ENCODE measurements around the gene GATAD2A.

GATAD2A gene

GRCh38 chr19:19537075-19538048, 131.9 kb downstream of the GATAD2A start:
- no peak for TF ChIP-seq CTCF (IDR thresholded peaks at IDR 0.05)
- no peaks in the 10 kb centered on the region for H3K9me3 ChIP-seq (ENCODE audit: control insufficient read depth, low read length)
- H3K4me1 ChIP-seq: peaks cover 3% of the 10 kb centered on the region
- no peak overlapping the region for H3K27ac ChIP-seq
- no peak overlapping the region for H3K4me3 ChIP-seq (ENCODE audit: low read depth, low read length)
- H3K79me2 ChIP-seq: no peaks in the 10 kb centered on the region
- peak overlapping the region; percentile 29 for H2AFZ ChIP-seq
- H3K9ac ChIP-seq: no peak overlapping the region
- peak overlapping the region; percentile 42 for H3K4me2 ChIP-seq (ENCODE audit: low read length)
- H3K27me3 ChIP-seq (ENCODE audit: control insufficient read depth, insufficient read depth, low read length): peaks cover 3% of the 10 kb centered on the region
- no peaks in the 10 kb centered on the region for H3K36me3 ChIP-seq (ENCODE audit: control insufficient read depth, insufficient read depth, low read length)

GRCh38 chr19:19538061-19538784, 132.7 kb downstream of the GATAD2A start, which contains the start of gene CILP2:
Gene CILP2 (plus strand): TSS chr19:19538265. CDS start chr19:19538350, 85 bp downstream.
- Histone ChIP-seq H3K4me3 (ENCODE audit: low read depth, low read length) (peak within 1 kb of the TSS; percentile 17), H3K9me3 (ENCODE audit: control insufficient read depth, low read length) (no peaks in the 10 kb centered on the region), H3K4me2 (ENCODE audit: low read length) (peak within 1 kb of the TSS; percentile 42), H3K9ac (no peak within 1 kb of the TSS), H3K79me2 (no peaks in the 10 kb centered on the region), H3K36me3 (ENCODE audit: control insufficient read depth, insufficient read depth, low read length) (no peaks in the 10 kb centered on the region), H3K27ac (no peak within 1 kb of the TSS), H2AFZ (peak within 1 kb of the TSS; percentile 57), H3K27me3 (ENCODE audit: control insufficient read depth, insufficient read depth, low read length) (peaks cover 3% of the 10 kb centered on the region), H3K4me1 (peaks cover 3% of the 10 kb centered on the region)
- no peak for TF ChIP-seq CTCF (IDR thresholded peaks at IDR 0.05)

GRCh38 chr19:19538785-19539166, 133.3 kb downstream of the GATAD2A start:
- Histone ChIP-seq H3K79me2 (no peaks in the 10 kb centered on the region), H3K36me3 (ENCODE audit: control insufficient read depth, insufficient read depth, low read length) (no peaks in the 10 kb centered on the region), H3K27me3 (ENCODE audit: control insufficient read depth, insufficient read depth, low read length) (peaks cover 3% of the 10 kb centered on the region), H3K9me3 (ENCODE audit: control insufficient read depth, low read length) (no peaks in the 10 kb centered on the region), H3K9ac (no peak overlapping the region), H3K27ac (no peak overlapping the region), H3K4me2 (ENCODE audit: low read length) (no peak overlapping the region), H2AFZ (no peak overlapping the region), H3K4me3 (ENCODE audit: low read depth, low read length) (no peak overlapping the region), H3K4me1 (peaks cover 3% of the 10 kb centered on the region)
- no peak for TF ChIP-seq CTCF (IDR thresholded peaks at IDR 0.05)

GRCh38 chr19:19539698-19540063, 134.2 kb downstream of the GATAD2A start:
- H3K9ac ChIP-seq: no peak overlapping the region
- H2AFZ ChIP-seq: no peak overlapping the region
- TF ChIP-seq CTCF (IDR thresholded peaks at IDR 0.05): no peak
- no peaks in the 10 kb centered on the region for H3K9me3 ChIP-seq (ENCODE audit: control insufficient read depth, low read length)
- H3K79me2 ChIP-seq: no peaks in the 10 kb centered on the region
- H3K36me3 ChIP-seq (ENCODE audit: control insufficient read depth, insufficient read depth, low read length): no peaks in the 10 kb centered on the region
- peaks cover 3% of the 10 kb centered on the region for H3K4me1 ChIP-seq
- peaks cover 3% of the 10 kb centered on the region for H3K27me3 ChIP-seq (ENCODE audit: control insufficient read depth, insufficient read depth, low read length)
- no peak overlapping the region for H3K4me3 ChIP-seq (ENCODE audit: low read depth, low read length)
- no peak overlapping the region for H3K4me2 ChIP-seq (ENCODE audit: low read length)
- H3K27ac ChIP-seq: no peak overlapping the region
